H1 (cell line): Measurements from ENCODE around the gene TRPC1.

Experiments
- ATF3 ChIP-seq: IDR thresholded peaks from 2 replicates; pipeline ENCODE4 v1.6.1; 2011; ENCODE audit warnings: low read depth, mild to moderate bottlenecking, low read length; ENCODE audit not compliant: insufficient read depth
- CTCF ChIP-seq, 3 experiments: IDR thresholded peaks; 1 replicate in 2 of 3; 2 replicates in 1 of 3; pipeline versions ENCODE4 v1.5.1 to v1.6.1; 2011; ENCODE audit warnings: low read length in 3 of 3, mild to moderate bottlenecking in 3 of 3, inconsistent platforms in 2 of 3, low read depth in 1 of 3, moderate library complexity in 1 of 3; ENCODE audit not compliant: insufficient read depth in 1 of 3; ENCODE audit errors: control extremely low read depth in 1 of 3
- EZH2 ChIP-seq: fragments of 200-600 bp; sonication (generic); IDR thresholded peaks from 2 replicates; pipeline ENCODE4 v1.7.1; 2012; ENCODE audit warnings: low read depth, mild to moderate bottlenecking, moderate library complexity, low read length, inconsistent platforms; ENCODE audit not compliant: severe bottlenecking
- HDAC2 ChIP-seq, 2 experiments: fragments of 300-600 bp in 1 of 2; sonication (generic) in 1 of 2; IDR thresholded peaks; 2 replicates each; pipeline ENCODE4 v1.6.1; 2011 to 2012; ENCODE audit warnings: low read depth in 2 of 2, low read length in 2 of 2, mild to moderate bottlenecking in 2 of 2, moderate library complexity in 2 of 2, borderline replicate concordance in 1 of 2, inconsistent platforms in 1 of 2
- JUN ChIP-seq: IDR thresholded peaks from 2 replicates; pipeline ENCODE4 v1.6.1; 2011; ENCODE audit warnings: low read depth, mild to moderate bottlenecking, improper control_type of control experiment, low read length
- JUND ChIP-seq: IDR thresholded peaks from 2 replicates; pipeline ENCODE4 v1.6.1; 2011; ENCODE audit warnings: mild to moderate bottlenecking, improper control_type of control experiment, low read length
- MAX ChIP-seq: IDR thresholded peaks from 2 replicates; pipeline ENCODE4 v1.6.1; 2012; ENCODE audit warnings: inconsistent platforms
- POLR2A ChIP-seq, 2 experiments: IDR thresholded peaks; 1 replicate in 1 of 2; 2 replicates in 1 of 2; pipeline ENCODE4 v1.6.1; 2011; ENCODE audit warnings: low read depth in 2 of 2, low read length in 2 of 2, mild to moderate bottlenecking in 2 of 2; ENCODE audit errors: control extremely low read depth in 1 of 2
- POLR2AphosphoS5 ChIP-seq: IDR thresholded peaks from 2 replicates; pipeline ENCODE4 v1.6.1; 2011; ENCODE audit warnings: low read depth, low read length
- SRF ChIP-seq: IDR thresholded peaks from 2 replicates; pipeline ENCODE4 v1.6.1; 2011; ENCODE audit warnings: mild to moderate bottlenecking, low read depth, low read length, moderate library complexity
- TAF1 ChIP-seq: IDR thresholded peaks from 2 replicates; pipeline ENCODE4 v1.6.1; 2011; ENCODE audit warnings: mild to moderate bottlenecking, low read depth, low read length
- TAF7 ChIP-seq: optimal IDR thresholded peaks from 2 replicates; pipeline ENCODE3; 2011; ENCODE audit warnings: low read depth, mild to moderate bottlenecking, inconsistent platforms, low read length, moderate library complexity, borderline replicate concordance
- USF2 ChIP-seq: IDR thresholded peaks from 2 replicates; pipeline ENCODE4 v1.6.1; 2011; ENCODE audit warnings: low read length, improper control_type of control experiment
- ZNF274 ChIP-seq: IDR thresholded peaks from 2 replicates; pipeline ENCODE4 v1.7.0; 2012; ENCODE audit warnings: low read length, borderline replicate concordance; ENCODE audit errors: extremely low read depth

GRCh38 chr3:142768338-142768737 lies 44.5 kb downstream of the TRPC1 start:
- TF ChIP-seq ZNF274 (no peak), POLR2AphosphoS5 (no peak), CTCF (IDR thresholded peaks at IDR 0.05; ENCODE audit: control extremely low read depth in 1 of 3, insufficient read depth in 1 of 3, low read depth in 1 of 3, low read length in 3 of 3) (no peak), JUND (no peak), ATF3 (no peak), TAF1 (no peak), SRF (no peak), JUN (no peak), HDAC2 (IDR thresholded peaks at IDR 0.05; ENCODE audit: borderline replicate concordance in 1 of 2, low read depth in 2 of 2, low read length in 2 of 2) (no peak), USF2 (no peak), EZH2 (no peak), MAX (no peak), POLR2A (IDR thresholded peaks at IDR 0.05; ENCODE audit: control extremely low read depth in 1 of 2, low read depth in 2 of 2, low read length in 2 of 2) (no peak), TAF7 (no peak)
